NCI-H2171 (cell line): ENCODE data around the gene ASB13.

ENCODE experiments used
- DNase-seq: peaks from one replicate; lab custom pipeline; 2025; lab: John Stamatoyannopoulos, UW

Gene ASB13, protein sequence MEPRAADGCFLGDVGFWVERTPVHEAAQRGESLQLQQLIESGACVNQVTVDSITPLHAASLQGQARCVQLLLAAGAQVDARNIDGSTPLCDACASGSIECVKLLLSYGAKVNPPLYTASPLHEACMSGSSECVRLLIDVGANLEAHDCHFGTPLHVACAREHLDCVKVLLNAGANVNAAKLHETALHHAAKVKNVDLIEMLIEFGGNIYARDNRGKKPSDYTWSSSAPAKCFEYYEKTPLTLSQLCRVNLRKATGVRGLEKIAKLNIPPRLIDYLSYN

GRCh38 chr10:5666008-5666840 lies at the start of gene ASB13:
Gene ASB13 (minus strand): TSS chr10:5666595. CDS start chr10:5666551, 44 bp downstream.
- DNase-seq, result peak; percentile 16

DNA sequence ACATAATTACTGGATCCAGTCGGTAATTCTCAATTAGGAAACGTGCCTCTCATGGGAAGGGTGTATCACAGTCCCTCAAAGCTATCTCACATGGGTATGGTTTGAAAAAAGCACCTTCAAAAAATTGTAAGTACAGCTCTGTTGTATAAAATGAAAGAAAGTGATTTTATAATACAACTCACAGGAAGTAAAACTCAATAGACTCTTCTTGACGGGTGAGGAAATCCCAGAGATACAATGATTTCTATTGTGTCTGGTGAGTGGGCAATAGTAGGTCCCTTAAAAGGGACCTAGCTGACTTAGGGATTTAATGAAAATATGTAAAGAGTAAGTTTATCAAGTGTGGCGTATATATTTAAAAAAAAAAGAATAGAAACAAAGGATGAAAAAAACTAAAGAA lies 45.2 kb upstream of the ASB13 start:
- DNase-seq, result no peak

DNA sequence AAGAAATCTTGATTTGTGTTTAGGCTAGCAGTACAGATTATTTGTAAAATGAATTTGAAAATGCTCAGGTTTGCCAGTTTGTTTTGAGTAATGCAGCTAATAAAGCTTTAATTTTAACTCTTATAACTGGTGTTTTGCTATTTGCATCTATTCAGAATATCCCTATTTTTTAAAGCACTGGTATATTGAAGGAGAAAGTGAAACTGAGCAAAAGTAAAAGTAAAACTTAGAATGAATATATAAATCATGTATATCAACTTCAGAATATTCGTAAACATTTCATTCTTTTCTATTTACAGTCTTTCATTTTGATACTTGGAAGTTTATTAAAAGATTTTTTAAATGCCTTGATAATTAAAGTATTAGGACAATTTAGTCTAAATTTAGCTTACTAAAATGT lies 44.5 kb upstream of the ASB13 start:
- DNase-seq, result no peak

DNA sequence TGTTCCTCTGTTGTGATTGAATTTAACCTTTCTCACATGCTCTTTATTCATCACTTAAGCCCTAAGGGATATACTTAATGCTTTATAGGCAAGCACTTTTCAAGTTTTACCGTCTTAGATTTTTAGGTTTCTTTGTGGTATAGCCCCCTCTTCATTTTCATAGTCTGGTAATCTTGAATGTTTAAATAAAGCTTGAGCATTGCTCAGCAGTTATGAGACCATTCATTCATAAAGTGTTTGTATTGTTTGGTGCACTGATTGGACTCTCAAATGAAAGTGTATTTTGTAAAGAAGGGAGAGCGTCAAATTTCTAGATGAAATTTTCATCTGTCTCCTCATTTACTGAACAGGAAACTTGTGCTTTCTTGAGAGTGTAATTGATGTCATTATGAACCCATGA lies 43.5 kb upstream of the ASB13 start:
- DNase-seq, result no peak

DNA sequence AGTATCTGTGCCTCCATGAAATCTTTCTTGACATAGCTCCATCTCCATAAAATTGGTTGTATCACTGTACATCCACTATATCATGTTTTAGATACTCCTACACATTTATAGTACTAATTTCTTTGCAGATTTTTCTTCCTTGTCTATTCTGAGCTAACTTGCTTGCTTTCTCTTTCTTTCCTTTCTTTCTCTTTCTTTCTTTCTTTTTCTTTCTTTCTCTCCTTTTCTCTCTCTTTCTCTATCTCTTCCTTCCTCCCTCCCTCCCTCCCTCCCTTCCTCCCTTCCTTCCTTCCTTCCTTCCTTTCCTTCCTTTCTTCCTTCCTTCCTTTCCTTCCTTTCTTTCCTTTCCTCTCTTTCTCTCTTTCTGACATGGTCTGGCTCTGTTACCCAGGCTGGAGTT lies 42.0 kb upstream of the ASB13 start:
- DNase-seq, result no peak

DNA sequence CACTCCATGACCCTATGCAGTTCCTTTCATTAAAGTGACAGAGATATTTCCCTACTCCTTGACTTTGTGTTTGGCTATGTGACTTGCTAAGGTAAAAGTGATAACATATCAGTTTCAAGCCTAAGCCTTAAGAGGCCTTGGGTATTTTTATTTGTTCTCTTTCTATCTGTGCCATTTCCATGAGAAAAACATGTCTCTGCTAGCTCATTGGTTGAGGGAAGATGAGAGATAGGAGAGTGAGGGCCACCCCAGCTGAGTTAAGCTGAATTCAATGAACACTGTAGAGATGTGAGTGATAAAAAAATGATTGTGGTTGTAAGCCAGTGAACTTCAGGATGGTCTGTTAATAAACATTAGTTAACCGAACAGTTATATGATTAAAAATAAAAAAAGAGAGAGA lies 31.7 kb upstream of the ASB13 start:
- DNase-seq, result no peak

GRCh38 chr10:5697342-5697741 lies 30.9 kb upstream of the ASB13 start:
- no peak for DNase-seq

DNA sequence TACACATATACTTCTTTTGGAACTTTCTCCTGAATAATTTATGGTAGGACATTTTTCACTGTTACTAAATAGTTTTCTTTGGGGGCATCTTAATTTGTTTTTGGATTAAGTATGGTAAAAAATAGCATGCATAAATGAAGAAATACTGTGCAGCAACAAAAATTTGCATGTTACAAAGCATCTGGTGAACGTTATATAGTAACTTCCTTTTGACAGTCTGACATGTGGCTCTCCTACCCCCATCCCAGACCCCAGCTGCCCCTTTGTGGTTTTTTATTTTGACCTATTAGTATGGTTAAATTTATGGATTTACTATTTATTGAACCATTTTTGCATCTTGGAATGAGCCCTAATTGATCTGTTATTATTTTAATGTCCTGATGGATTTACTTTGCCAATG lies 28.2 kb upstream of the ASB13 start:
- no peak for DNase-seq

- DNase-seq, result no peak
Measured at GRCh38 chr10:5692461-5693358, 26.3 kb upstream of the ASB13 start.

- DNase-seq, result no peak
Measured at GRCh38 chr10:5691786-5692185, 25.4 kb upstream of the ASB13 start.

GRCh38 chr10:5688587-5688986 lies 22.2 kb upstream of the ASB13 start:
- DNase-seq, result no peak

GRCh38 chr10:5685764-5686240 lies 19.4 kb upstream of the ASB13 start:
- no peak for DNase-seq

- no peak for DNase-seq
Measured at GRCh38 chr10:5684971-5685763, 18.8 kb upstream of the ASB13 start.

DNA sequence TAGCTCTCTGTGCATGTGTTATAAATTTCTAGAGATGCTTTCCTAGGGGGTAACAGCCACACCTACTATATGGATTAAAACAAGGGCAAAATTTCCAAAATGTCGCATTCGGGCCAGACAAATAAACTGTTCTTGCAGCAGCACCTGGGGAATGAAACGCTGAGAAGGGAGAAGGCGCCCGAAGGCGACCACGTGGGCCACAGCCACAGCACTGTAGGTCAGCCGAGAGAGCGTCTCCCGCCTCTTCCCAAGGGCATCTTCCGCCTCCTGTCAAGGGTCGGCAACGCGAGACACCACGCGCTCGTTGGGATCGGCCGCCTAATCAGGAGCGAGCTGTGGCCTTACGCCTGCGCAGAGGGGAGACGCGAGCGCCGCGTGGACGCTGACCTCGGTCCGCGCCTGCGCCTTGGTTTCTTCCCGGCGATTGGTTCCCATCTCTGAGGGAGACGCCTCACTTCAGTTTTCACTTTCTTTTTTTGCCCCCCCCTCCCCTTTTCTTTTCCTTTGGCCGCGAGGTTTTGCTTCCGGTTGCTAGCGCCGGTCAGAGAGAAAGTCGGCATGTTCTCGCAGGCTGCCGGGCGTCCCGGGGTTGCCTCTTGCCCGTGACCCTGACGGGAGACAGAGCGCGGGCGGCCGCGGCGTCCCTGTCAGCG lies 18.0 kb upstream of the ASB13 start, which contains the start of gene TASOR2:
Gene TASOR2, plus strand, starts transcription at position 521 of the 653 bp plus-strand sequence. CDS start 35,805 bp downstream, outside the sequence.
- DNase-seq, result peak; percentile 85

GRCh38 chr10:5683065-5683464 lies 16.7 kb upstream of the ASB13 start:
- no peak for DNase-seq

DNA sequence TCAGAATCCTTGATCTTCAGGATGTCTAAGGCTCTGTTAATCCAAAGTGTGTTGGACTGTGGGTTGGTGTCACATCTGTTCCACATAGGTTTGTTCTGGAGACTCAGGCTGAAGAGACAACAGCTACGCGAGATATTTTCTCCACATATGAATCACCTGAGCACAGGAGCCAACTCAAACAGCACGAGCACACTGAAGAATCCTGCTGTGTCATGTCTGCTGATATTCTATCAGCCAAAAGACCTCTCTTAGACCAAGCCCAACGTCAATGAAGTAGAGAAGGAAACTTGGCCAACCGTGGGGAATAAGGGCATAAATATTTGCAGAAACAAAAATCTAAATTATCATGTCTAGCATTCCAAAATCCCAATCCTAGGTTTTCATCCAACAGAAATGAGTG lies 15.5 kb upstream of the ASB13 start:
- DNase-seq, result no peak

GRCh38 chr10:5679606-5680005 lies 13.2 kb upstream of the ASB13 start:
- DNase-seq, result no peak

GRCh38 chr10:5679037-5679435 lies 12.6 kb upstream of the ASB13 start:
- DNase-seq, result no peak

DNA sequence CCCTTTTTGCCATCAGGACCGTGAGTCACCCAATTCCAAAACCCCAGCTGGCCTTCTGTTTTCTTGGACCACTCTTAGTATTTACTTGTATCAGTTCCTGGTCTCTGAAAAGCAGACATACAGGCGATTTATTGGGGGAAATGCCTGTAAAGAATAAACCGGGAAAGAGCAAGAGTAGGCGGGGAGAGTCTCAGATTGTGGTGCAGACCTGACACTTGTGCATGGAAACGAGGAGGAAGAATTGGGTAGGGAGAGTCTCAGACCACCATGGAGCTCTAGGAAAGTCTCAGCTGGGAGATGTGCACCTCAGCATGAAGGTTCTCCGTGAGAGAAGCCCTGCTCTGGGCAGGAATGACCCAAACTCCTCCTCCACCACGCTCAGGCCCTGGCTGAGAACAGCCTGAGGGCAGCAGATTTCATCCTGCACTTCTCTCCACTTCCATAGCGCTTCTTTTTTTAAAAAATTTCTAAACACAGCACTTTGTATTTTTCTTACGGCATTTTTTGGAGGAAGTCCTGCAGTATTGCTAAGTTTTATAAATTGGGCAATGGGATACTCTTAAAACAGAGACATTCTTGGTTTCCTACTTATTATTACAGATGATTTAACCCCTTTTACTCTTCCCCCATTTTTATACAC lies 12.1 kb upstream of the ASB13 start:
- DNase-seq, result no peak

DNA sequence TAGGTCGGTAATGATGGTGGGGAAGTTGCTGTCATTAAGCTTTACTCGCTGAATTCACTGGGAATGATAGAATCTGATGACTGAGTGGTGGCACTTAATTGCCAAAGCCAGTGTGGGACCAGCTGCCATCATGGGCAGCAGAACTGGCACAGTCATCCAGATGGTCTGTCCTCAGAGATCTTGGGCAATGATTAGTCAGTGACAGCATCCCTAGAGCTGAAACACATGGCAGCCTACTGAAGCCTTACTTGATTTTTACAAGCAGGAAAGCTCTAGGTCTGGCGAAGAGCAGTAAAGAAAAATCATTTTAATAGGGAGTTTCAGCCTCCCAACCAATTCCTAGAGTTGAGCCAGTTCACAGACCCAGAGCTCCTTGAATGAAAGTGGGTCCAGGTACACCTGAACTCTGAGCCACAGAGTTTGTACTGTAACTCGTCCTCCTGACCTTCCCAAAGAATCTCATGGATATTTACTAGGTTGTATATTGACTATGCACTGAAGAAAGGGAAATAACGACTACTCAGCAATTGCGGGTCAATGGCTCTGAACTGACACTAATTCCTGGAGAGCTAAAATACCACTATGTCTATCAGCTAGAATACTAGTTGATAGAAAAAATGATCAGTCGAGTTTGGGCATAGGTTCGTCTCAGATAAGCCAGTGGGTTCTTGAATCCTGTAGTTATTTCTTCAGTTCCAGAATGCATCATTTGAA lies 4.4 kb upstream of the ASB13 start:
- no peak for DNase-seq
